IPS-15b (cell line): ENCODE results near the gene SPG21.

ENCODE experiments used
- H3K27me3 ChIP-seq: one replicate; pipeline ENCODE4 v1.6.1; 2013; ENCODE audit warnings: low read length; ENCODE audit not compliant: control insufficient read depth, insufficient read depth
- H3K36me3 ChIP-seq: one replicate; pipeline ENCODE4 v1.6.1; 2013; ENCODE audit warnings: low read length; ENCODE audit not compliant: control insufficient read depth, insufficient read depth
- H3K4me1 ChIP-seq: one replicate; pipeline ENCODE4 v1.6.1; 2013; ENCODE audit warnings: mild to moderate bottlenecking, low read length; ENCODE audit not compliant: control insufficient read depth, insufficient read depth
- H3K4me3 ChIP-seq: one replicate; pipeline ENCODE4 v1.5.1; 2013; ENCODE audit warnings: low read depth, low read length
- H3K9ac ChIP-seq: one replicate; pipeline ENCODE4 v1.6.1; 2013; ENCODE audit warnings: low read depth, mild to moderate bottlenecking, low read length
- H3K9me3 ChIP-seq: one replicate; pipeline ENCODE4 v1.6.1; 2013; ENCODE audit warnings: mild to moderate bottlenecking, low read length; ENCODE audit not compliant: control insufficient read depth, insufficient read depth

Gene SPG21

DNA sequence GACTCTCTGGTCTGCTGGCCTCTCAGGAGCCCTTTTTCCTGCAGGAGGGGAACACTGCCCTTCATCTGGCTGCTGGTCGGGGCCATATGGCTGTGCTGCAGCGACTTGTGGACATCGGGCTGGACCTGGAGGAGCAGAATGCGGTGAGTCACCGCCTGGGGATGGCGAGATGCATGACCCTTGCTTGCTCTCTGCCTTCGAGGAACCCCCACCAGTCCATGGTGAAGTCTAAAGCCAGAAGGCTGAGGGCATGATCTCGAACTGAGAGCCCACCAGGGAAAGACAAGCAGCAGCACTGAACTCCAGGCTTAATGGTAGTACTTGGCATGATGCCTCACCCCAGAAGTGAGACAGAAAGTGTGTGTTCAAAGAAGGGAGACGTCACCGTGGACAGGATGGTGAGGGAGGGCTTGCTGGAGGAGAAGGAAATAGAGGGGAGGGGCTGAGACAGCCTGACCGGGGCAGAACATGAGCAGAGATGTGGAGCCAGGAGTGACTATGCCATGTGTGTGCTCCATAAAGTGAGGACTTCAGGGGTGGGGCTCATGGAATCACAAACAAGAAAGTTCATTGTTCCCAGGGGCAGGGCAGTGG is 58.8 kb downstream of the SPG21 start:
- no peaks in the 10 kb centered on the region for H3K4me1 ChIP-seq
- H3K27me3 ChIP-seq, result no peaks in the 10 kb centered on the region
- H3K9me3 ChIP-seq, result no peaks in the 10 kb centered on the region
- peak overlapping the region; percentile 24 for H3K9ac ChIP-seq
- H3K4me3 ChIP-seq, result no peak overlapping the region
- peaks cover 3% of the 10 kb centered on the region for H3K36me3 ChIP-seq

DNA sequence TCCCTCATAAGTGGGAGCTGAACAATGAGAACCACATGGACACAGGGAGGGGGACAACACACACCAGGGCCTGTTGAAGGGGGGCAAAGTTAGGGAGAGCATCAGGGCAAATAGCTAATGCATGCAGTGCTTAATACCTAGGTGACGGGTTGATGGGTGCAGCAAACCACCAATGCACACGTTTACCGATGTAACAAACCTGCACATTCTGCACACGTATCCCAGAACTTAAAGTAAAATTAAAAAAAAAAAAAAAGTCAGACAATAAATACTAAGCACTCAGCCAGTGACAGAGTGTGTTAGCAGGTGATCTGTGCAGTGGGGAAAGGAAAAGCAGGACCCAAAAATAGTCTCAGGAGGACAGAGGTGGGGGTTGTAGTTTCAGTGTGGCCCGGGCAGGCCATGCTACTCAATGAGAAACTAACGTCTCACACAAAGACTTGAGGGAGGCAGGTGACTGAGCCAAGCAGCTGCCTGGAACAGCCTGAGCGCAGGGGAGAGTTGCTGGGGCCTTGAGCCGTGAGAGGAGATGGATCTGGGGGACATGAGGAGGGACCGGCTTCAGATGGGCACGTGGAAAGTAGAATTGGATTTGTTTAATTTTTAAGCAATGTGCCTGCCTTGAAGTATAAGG is 59.6 kb downstream of the SPG21 start:
- Histone ChIP-seq H3K27me3 (no peaks in the 10 kb centered on the region), H3K4me1 (no peaks in the 10 kb centered on the region), H3K4me3 (no peak overlapping the region), H3K9ac (no peak overlapping the region), H3K36me3 (peaks cover 3% of the 10 kb centered on the region), H3K9me3 (no peaks in the 10 kb centered on the region)

DNA sequence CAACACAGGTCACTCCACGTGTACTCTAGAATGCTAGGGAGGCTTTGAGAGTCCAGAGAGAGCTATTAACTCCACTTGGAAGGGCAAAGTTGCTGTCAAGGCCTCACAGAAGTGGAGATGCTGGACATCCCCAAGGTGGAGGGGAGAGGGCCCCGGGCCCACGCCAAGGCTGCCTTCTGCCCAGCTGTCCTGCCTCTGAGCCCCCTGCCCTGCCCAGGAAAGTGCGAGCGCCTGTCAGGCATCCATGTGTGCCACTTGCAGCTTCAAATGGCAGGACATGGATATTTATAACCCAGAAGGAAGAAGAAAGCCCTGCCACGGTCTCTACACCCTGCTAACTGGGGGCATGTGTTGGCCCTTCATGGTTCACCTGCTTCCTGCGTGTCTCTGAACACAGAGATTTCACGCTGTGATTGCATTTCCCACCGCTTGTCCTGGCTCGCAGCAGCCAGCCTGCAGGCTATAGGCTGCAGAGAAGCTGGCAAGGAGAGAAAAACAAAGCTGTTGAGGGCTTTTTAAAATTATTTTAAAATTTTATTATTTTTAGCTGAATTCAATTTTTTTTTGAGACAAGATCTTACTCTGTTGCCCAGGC is 61.0 kb downstream of the SPG21 start:
- Histone ChIP-seq H3K27me3 (no peaks in the 10 kb centered on the region), H3K4me3 (no peak overlapping the region), H3K4me1 (no peaks in the 10 kb centered on the region), H3K36me3 (peaks cover 3% of the 10 kb centered on the region), H3K9me3 (no peaks in the 10 kb centered on the region), H3K9ac (no peak overlapping the region)

DNA sequence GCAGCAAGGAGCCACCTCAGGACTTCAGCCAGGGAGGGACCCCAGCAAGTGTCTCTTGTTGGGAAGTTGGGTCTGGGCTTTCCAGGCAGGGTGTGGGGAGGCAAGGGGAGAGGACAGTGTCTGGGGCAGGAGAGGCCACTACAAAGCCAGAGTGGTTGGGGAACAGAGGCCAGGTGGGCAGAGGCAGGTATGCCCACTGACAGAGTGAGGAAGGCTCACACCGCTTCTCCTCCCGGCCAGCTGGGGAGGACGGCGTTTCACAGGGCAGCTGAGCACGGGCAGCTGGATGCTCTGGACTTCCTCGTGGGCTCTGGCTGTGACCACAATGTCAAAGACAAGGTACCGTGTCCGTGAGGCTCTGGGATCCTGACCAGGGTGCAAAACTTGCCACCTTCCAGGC is 63.1 kb downstream of the SPG21 start:
- H3K4me1 ChIP-seq, result peaks cover 4% of the 10 kb centered on the region
- no peak overlapping the region for H3K9ac ChIP-seq
- no peak overlapping the region for H3K4me3 ChIP-seq
- H3K9me3 ChIP-seq, result no peaks in the 10 kb centered on the region
- H3K27me3 ChIP-seq, result no peaks in the 10 kb centered on the region
- peaks cover 3% of the 10 kb centered on the region for H3K36me3 ChIP-seq

DNA sequence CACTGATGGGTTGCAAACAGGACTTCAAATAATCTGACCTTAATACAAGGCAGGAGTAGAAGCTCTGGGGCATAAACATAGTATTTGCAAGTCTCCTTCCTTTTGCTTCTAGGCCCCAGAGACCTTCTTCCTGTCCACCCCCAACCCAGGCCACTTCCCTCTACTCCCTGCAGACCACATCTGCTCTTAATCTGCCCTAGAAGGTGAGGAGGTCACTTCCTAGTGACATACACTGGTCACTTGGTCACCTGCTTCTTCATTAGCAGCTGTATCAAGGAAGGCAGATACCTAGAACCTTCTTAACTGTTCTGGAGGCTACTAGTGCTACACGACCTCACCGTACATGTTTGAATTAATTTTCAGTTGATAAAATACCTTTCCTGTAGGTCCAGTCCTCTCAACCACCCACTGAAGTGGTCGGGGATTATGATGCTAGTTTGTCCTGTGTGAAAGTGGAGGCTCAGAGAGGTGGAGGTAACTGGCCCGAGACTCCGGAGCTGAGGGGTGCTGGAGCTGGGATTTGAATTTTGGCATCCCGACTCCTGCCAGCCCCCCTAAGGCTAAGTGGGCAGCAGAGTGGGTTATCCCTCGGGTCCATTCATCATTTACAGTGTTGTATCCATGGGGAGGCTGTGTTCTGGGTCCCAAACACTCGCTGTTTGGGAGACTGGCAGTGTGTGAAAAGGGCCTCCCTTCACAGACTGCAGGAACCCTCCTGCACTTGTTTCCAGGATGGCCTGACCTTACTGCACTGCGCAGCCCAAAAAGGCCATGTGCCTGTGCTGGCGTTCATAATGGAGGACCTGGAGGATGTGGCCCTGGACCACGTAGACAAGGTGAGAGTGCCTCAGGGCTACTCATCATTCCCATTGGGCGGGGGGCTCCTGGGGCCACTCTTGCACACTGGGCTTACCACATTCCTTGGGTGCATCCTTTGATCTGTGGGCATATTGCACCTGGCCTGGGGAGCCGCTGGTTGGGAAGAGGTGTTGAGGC is 64.1 kb downstream of the SPG21 start:
- Histone ChIP-seq H3K36me3 (no peaks in the 10 kb centered on the region), H3K9me3 (no peaks in the 10 kb centered on the region), H3K4me1 (peaks cover 4% of the 10 kb centered on the region), H3K27me3 (no peaks in the 10 kb centered on the region), H3K9ac (no peak overlapping the region), H3K4me3 (no peak overlapping the region)

DNA sequence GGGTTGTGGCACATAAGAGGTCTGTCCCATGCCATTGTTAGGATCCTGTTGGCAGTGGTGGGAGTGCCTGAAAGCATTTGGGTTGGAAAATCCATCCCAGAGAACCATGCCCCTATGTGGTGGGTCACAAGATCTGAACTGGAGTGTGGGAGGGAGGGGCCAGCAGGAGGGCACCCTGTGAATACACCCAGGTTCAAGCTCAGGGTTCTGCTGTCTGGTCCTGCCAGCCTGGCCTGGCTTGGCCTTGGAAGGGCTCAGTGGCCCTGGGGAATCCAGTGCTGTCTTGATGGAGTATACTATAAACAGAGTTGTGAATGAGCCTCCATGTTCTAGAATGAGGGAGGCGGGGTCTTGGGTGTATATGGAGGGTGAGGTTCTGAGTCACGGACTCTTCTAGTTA is 66.2 kb downstream of the SPG21 start:
- Histone ChIP-seq H3K9ac (no peak overlapping the region), H3K4me3 (no peak overlapping the region), H3K27me3 (no peaks in the 10 kb centered on the region), H3K4me1 (peaks cover 4% of the 10 kb centered on the region), H3K36me3 (no peaks in the 10 kb centered on the region), H3K9me3 (no peaks in the 10 kb centered on the region)

DNA sequence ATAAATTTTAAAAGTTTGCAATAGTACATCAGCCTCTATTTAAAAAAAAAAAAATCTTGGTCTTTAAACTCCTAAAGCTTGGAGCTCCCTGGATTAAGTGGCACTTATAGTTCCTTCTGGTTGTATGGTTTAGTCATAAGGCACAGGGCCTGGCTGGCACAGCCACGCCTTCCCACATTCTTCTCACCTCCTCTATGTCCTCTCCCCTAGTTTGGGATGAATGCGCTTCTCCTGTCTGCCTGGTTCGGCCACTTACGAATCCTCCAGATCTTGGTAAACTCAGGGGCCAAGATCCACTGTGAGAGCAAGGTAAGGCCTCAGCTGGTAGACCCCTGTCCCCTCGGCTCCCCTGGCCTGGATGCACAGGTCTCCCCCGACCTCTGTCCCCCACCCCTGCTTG is 68.0 kb downstream of the SPG21 start:
- peaks cover 4% of the 10 kb centered on the region for H3K4me1 ChIP-seq
- no peaks in the 10 kb centered on the region for H3K9me3 ChIP-seq
- no peaks in the 10 kb centered on the region for H3K27me3 ChIP-seq
- no peak overlapping the region for H3K4me3 ChIP-seq
- no peaks in the 10 kb centered on the region for H3K36me3 ChIP-seq
- no peak overlapping the region for H3K9ac ChIP-seq

DNA sequence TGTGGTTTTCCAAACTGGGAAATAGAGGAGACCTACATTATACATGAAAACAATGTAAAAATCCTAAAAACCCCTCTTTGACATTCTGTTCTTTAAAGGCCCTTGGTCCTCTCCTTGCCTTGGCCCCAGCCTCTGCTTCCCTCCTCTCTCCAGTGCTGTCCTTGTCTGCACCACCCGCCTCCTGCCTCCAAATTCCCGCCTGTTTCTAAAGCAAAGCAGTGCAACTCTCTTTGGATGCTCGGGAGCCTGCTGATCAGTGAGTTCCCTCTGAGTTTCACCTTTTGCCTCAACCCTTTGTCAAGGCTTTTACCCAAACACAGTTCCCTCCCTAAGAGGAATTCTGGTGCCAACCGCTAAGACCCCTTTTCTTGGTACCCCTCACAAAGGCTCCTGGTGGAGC is 70.0 kb downstream of the SPG21 start:
- Histone ChIP-seq H3K4me3 (no peak overlapping the region), H3K36me3 (no peaks in the 10 kb centered on the region), H3K4me1 (peaks cover 11% of the 10 kb centered on the region), H3K9ac (no peak overlapping the region), H3K27me3 (peaks cover 2% of the 10 kb centered on the region), H3K9me3 (no peaks in the 10 kb centered on the region)

DNA sequence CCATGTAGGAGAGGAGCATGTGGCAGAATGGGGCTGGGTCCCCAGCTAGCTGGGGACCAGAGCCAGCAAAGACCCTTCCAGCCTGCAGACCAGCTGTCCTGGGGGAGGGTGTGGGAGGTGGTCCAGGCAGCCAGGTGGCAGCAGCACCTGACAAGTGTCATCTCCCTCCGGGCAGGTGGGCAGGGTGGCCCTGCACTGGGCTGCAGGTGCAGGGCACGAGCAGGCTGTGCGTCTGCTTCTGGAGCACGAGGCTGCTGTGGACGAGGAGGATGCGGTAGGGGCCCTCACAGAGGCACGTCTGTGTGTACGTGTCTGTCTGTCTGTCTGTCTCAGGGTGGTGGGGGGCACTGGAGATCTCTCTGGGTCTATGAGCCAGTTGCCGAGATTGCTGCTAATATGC is 72.5 kb downstream of the SPG21 start:
- Histone ChIP-seq H3K27me3 (peaks cover 18% of the 10 kb centered on the region), H3K9ac (no peak overlapping the region), H3K4me3 (no peak overlapping the region), H3K36me3 (no peaks in the 10 kb centered on the region), H3K9me3 (no peaks in the 10 kb centered on the region), H3K4me1 (peaks cover 9% of the 10 kb centered on the region)

DNA sequence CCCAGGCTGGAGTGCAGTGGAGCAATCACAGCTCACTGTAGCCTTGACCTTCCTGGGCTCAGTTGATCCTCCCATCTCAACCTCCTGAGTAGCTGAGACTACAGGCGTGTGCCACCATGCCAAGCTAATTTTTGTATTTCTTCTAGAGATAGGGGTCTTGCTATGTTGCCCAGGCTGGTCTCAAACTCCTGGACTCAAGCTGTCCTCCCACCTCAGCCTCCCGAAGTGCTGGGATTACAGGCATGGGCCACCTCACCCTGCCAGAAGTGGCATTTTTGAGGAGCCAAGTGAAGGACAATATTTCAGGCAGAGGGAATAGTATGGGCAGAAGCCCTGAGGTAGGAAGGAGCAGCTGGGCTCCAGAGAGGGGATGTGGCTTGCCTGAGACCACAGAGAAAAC is 73.3 kb downstream of the SPG21 start:
- Histone ChIP-seq H3K27me3 (peaks cover 21% of the 10 kb centered on the region), H3K9ac (no peak overlapping the region), H3K9me3 (no peaks in the 10 kb centered on the region), H3K4me3 (no peak overlapping the region), H3K4me1 (peaks cover 8% of the 10 kb centered on the region), H3K36me3 (no peaks in the 10 kb centered on the region)

DNA sequence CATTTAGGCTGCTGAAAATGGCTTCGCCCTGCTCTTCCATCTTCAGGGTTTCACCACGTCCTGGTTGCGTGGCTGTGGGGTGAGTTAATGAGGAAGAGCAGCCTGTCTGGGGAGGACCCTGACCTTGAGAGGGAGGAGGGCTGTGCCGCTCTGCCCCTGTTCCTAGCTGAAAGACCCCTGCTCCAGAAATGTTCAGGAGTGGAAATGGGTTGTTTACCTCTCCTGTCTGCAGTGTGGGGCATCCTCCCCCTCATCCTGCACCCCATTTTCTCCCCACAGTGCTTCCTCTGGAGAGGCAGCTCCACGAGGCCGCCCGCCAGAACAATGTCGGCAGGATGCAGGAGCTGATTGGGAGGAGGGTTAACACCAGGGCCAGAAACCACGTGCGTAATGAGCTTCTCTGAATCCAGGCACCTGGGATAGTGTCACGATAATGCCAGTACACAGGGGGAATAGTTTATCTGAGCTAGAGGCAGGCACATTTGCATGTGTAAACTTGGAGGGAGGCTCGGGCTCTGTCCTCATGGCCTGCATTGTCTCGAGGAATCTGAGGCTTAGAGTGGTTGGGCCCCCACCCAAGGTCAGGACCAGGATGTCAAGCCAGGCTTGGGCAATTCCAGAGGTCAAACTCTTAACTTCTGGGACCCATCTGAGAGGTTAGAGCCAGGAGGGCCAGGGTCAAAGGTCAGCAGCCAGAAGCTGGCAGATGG is 74.0 kb downstream of the SPG21 start:
- peaks cover 8% of the 10 kb centered on the region for H3K4me1 ChIP-seq
- H3K9ac ChIP-seq, result no peak overlapping the region
- no peak overlapping the region for H3K4me3 ChIP-seq
- no peaks in the 10 kb centered on the region for H3K36me3 ChIP-seq
- H3K9me3 ChIP-seq, result no peaks in the 10 kb centered on the region
- peaks cover 27% of the 10 kb centered on the region for H3K27me3 ChIP-seq
